ENCODE measurements around the gene SOBP. TPM values are rescaled to one million over a fixed set of nuclear protein-coding genes. Genes with fewer than 3 reads are reported as not detected.

SOBP gene
- total RNA-seq, 4 donors from 2014 or later: 6.0 to 18.4 (median 6.7) TPM

DNA sequence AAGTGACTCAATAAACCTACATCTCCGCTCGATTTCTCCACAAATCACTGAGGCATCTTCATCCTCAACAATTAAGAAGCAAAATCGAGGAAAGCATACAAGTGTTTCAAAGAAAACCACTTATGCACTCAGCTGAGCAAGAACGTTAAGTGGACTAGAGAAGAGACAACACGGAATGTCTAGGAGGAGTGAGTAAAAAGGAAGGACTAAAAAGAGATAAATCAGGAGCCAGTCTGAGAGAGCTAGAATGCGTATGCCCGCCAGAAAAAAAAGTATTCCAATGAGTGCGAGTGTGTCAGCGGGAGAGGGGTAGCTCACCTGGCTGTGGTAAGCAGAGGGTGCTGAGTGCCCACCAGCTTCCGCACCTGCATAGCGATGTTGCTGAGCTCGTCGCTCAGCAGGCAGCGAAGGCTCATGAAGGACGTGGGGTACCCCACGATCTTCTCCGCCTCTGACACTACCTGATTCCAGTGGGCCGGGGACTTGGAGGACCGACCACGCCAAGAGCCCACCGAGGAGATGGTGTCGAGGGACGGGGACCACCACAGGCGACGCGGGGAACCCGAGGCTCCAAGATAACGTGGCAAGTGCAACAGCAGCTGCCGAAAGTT, 31.1 kb upstream of the SOBP start:
- Histone ChIP-seq H3K4me1 (peaks cover 0 to 22% (median 0%) of the 10 kb centered on the region in 4 donors), H3K4me3 (peak overlapping the region; percentile 51 to 82 (median 66)), H3K27ac (peak overlapping the region; percentile 81 to 88 (median 82)), H3K27me3 (no peaks in the 10 kb centered on the region), H3K9me3 (no peaks in the 10 kb centered on the region), H3K36me3 (no peaks in the 10 kb centered on the region)
- no peak for DNase-seq (ENCODE audit: low spot score in 2 of 2)
- WGBS, 2 donors: 1% methylated on average over 29 of the region's 29 CpGs
- no peak for TF ChIP-seq POLR2A (IDR thresholded peaks at IDR 0.05)
- no peak for TF ChIP-seq EP300 (IDR thresholded peaks at IDR 0.05)
- TF ChIP-seq, protein P1, sequence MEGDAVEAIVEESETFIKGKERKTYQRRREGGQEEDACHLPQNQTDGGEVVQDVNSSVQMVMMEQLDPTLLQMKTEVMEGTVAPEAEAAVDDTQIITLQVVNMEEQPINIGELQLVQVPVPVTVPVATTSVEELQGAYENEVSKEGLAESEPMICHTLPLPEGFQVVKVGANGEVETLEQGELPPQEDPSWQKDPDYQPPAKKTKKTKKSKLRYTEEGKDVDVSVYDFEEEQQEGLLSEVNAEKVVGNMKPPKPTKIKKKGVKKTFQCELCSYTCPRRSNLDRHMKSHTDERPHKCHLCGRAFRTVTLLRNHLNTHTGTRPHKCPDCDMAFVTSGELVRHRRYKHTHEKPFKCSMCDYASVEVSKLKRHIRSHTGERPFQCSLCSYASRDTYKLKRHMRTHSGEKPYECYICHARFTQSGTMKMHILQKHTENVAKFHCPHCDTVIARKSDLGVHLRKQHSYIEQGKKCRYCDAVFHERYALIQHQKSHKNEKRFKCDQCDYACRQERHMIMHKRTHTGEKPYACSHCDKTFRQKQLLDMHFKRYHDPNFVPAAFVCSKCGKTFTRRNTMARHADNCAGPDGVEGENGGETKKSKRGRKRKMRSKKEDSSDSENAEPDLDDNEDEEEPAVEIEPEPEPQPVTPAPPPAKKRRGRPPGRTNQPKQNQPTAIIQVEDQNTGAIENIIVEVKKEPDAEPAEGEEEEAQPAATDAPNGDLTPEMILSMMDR (IDR thresholded peaks at IDR 0.05): no peak

GRCh38 chr6:107459283-107460082, 30.4 kb upstream of the SOBP start, which contains the start of gene PDSS2:
Gene PDSS2 (minus strand): TSS chr6:107459564. CDS start chr6:107459285, 279 bp downstream.
- no peaks in the 10 kb centered on the region for H3K27me3 ChIP-seq
- H3K4me1 ChIP-seq: peaks cover 0 to 22% (median 0%) of the 10 kb centered on the region in 4 donors
- peak within 1 kb of the TSS; percentile 51 to 82 (median 66) for H3K4me3 ChIP-seq
- peak within 1 kb of the TSS; percentile 81 to 88 (median 82) for H3K27ac ChIP-seq
- TF ChIP-seq, protein P1 (IDR thresholded peaks at IDR 0.05): peak in 2 of 5 experiments; percentile 9 to 34
- TF ChIP-seq EP300 (IDR thresholded peaks at IDR 0.05) (peak in 1 of 2 donors; percentile 92), POLR2A (IDR thresholded peaks at IDR 0.05) (peak; percentile 37 to 71)
- 0 to 1% methylated on average over 21 to 38 of the region's 46 CpGs for WGBS, 2 donors
- peak; percentile 97 to 99 for DNase-seq (ENCODE audit: low spot score in 2 of 2)
- H3K36me3 ChIP-seq: no peaks in the 10 kb centered on the region
- H3K9me3 ChIP-seq: no peaks in the 10 kb centered on the region

- H3K36me3 ChIP-seq: no peaks in the 10 kb centered on the region
- H3K27ac ChIP-seq: peak overlapping the region; percentile 81 to 88 (median 82)
- peak overlapping the region; percentile 51 to 82 (median 66) for H3K4me3 ChIP-seq
- H3K4me1 ChIP-seq: peaks cover 0 to 22% (median 0%) of the 10 kb centered on the region in 4 donors
- TF ChIP-seq, protein P1 (IDR thresholded peaks at IDR 0.05): no peak
- TF ChIP-seq POLR2A (IDR thresholded peaks at IDR 0.05) (no peak), EP300 (IDR thresholded peaks at IDR 0.05) (no peak)
- no peaks in the 10 kb centered on the region for H3K27me3 ChIP-seq
- no peaks in the 10 kb centered on the region for H3K9me3 ChIP-seq
- no peak for DNase-seq (ENCODE audit: low spot score in 2 of 2)
- WGBS, 2 donors: 34 to 36% methylated on average over 22 of the region's 22 CpGs
Observed at GRCh38 chr6:107460083-107460631, 29.8 kb upstream of the SOBP start.

DNA sequence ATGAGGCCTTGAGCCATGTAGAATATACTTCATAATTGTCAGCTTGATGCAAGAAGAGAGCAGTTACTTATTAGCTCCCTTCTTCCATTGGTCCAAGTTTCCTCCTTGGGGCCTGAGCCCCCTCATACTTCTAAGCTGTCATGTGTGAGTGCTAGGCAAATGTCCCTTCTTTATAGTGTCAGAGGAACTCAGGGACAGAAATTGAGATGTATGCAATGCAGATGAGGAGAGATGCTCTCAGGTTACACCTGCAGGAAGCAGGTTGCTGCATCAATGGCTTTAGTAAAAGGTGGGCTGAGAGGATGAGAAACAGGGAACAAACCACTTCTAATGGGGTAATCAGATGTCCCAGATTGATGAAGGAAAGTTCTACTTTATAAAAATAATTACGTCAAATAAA, 23.9 kb upstream of the SOBP start:
- TF ChIP-seq, protein P1 (IDR thresholded peaks at IDR 0.05): no peak
- TF ChIP-seq POLR2A (IDR thresholded peaks at IDR 0.05) (no peak), EP300 (IDR thresholded peaks at IDR 0.05) (no peak)
- no peak overlapping the region for H3K27ac ChIP-seq
- no peak overlapping the region for H3K4me3 ChIP-seq
- no peaks in the 10 kb centered on the region for H3K4me1 ChIP-seq
- H3K36me3 ChIP-seq: no peaks in the 10 kb centered on the region
- no peak for DNase-seq (ENCODE audit: low spot score in 2 of 2)
- H3K9me3 ChIP-seq: no peaks in the 10 kb centered on the region
- WGBS, 2 donors: 93 to 94% methylated on average over 1 of the region's 1 CpG
- no peaks in the 10 kb centered on the region for H3K27me3 ChIP-seq

Measured in tibial nerve (tissue), 4 donors.